ENCODE results near the gene SMIM35.

Gene SMIM35

GRCh38 chr11:118086913-118087768, at the start of gene SMIM35:
SMIM35 (minus strand) TSS chr11:118086963; CDS start chr11:118086757, 206 bp downstream.
- no peak for DNase-seq

DNA sequence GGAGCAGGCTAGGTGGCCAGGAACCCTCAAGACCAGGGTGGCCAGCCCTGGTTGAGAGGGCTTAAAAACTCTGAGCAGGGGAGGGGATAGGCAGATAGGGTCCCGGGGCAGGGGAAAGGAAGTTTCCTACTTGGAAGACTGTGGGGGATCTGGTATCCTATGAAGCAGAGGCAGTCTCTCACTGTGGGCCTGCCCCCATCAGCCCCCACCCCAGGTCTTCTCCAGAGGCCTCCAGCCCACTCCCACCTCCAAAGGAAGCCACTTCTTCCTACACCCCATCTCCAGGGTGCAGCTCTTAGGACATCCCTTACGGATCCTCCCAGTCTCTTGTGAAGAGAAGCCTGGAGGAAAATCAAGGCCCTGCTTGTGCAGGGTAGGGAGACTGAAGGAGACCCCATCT, 49.6 kb upstream of the SMIM35 start:
- DNase-seq = no peak

DNA sequence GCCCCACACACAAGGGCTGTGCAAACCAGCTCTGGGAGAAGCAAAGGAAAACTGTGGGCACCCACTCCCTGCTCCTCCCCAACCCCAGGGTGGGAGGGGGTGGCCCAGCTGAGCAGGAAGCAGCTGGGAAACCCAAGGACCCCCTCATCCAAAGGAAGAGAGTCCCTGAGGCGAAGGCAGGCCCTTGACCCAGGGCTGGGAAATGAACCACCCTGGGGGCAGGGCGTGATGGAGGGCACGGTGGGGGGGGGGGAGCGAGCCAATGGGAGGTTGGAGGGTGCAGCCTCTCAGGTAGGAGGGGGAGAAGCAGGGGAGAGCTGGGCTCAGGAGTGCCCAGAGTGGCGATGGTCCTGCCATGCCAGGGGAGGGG, 49.0 kb upstream of the SMIM35 start:
- no peak for DNase-seq

DNA sequence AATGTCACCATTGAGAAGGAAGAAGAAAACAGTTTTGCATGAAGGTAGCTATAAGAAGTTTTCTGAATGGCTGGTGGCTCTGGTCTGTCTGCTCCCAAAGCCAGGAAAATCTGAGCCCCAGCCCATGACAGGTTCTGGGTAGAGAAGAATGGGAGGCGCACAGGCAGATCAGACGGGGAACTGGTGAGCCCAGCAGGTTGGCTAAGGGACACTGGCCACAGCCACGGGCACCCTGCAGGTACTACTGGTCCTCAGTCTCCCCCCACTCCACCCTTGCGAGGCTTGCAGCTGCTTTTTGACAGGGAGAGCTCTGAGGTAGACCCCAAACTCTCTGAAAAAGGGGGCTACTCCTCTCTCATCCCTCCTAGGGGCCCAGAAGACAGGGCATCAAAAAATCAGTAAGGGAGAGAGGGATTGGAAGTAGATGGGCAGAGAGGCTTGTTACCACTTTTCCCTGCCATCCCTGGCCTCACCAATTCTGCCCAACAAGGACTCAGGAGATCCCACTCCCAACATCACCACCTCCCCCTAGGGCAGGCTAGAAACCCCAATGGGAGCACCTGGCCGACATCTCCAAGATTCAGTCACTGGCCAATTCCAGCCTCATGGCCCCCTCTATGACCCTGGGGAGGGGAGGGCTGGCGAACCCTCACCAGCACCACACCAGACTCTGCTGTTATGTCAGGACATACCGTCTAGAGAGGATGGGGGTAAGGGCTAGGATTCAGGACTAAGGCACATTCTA, 48.5 kb upstream of the SMIM35 start:
- no peak for DNase-seq

- no peak for DNase-seq
Measured at GRCh38 chr11:118133816-118134215, 47.1 kb upstream of the SMIM35 start.

GRCh38 chr11:118132385-118133151, 45.8 kb upstream of the SMIM35 start:
- DNase-seq = no peak

- no peak for DNase-seq
Measured at GRCh38 chr11:118129471-118130172, 42.9 kb upstream of the SMIM35 start.

DNA sequence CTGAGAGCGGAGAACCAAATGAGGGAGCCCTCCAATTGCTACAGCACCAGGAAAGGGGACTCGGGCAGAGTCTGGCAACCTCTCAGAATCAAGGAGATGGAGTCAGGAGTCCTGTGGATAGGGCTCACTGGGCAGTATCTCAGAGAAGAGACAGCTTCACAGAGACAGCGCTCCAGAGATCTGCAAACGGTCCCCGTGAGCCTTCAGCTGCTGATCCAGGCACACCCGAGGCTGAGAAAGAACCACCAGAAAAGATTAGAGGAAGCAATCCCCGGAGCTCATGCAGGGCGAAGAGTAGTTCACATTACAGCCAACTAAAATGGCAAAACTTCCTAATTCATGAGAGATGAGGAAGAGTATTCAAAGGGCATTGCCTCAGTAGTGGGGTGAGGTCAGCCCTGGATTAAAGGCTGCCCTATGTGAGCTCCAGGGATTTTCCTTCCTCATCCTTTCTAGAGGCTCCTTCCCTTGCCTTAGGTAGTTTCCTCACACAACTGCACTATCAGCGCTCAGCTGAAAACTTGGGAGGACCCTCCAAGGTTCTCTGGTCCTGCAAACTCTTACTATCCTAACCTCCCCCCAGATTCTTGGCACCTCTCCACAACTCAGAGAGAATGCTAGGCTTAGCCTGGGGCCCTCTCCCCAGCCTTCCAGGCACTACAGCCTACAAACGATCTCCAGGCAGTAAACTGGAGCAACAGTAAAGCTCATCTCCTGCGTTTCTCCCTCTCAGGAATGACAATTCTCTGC, 42.1 kb upstream of the SMIM35 start:
- no peak for DNase-seq

DNA sequence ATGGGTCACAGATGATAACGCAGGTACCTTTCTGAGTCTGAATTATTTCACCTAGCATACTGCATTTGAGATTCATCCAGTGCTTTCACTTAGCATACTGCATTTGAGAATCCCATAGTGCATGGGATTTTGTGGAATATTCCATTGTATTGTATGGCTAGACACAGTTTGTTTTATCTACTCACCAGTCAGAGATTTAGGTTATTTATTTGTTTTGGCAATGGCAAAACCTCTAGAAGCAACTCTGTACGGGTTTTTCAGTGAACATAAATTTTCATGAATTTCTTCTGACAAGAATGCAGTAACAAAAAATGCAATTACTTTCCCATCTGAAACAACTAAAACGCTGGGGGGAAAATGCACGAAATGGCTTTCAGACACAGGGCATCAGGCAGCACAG, 41.5 kb upstream of the SMIM35 start:
- DNase-seq = no peak

GRCh38 chr11:118126082-118126838, 39.5 kb upstream of the SMIM35 start:
- DNase-seq = no peak

DNA sequence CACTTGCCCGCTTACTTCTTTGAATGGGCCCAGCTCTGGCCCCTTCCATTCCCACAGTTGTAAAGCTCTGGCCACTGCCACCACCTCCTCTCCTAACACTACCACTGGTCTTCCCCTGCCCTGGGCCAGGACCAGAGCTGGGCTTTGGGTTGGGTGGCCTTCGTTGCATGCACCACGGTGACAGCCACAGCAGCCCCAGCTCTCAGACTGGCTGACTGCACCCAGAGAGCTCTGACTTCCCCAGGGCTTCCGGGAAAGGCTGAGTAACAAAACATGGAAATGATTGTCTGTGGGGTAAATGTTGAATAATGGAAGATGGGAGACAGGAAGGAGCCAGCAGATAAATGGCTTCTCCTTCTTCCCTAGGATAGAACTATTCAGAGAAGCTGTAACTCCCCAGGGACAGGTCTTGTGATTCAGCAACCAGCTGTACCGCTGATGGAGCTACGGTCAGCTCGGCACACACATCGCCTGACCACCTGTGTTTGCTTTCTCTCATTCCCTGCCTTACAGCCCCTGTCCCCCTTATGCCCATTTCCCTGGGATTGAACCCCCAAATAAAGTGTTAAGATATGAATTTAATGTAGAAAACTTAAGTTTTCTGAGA, 38.3 kb upstream of the SMIM35 start:
- no peak for DNase-seq

DNA sequence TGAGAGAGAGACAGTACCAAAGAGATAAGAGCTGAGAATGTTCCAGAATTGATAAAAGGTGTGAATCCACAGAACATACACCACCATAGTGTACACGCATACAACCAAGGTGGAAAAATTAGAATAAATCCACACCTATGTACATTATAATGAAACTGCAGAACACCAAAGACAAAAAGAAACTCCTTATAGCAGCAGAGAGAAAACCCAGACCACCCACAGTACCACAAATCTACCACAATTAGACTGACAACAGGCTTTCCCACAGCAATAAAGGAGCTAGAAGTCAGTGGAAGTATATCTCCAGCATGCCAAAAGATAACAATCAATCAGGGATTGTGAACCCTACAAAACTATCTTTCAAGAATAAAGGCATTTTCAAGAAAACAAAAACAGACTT, 34.0 kb upstream of the SMIM35 start:
- no peak for DNase-seq

DNA sequence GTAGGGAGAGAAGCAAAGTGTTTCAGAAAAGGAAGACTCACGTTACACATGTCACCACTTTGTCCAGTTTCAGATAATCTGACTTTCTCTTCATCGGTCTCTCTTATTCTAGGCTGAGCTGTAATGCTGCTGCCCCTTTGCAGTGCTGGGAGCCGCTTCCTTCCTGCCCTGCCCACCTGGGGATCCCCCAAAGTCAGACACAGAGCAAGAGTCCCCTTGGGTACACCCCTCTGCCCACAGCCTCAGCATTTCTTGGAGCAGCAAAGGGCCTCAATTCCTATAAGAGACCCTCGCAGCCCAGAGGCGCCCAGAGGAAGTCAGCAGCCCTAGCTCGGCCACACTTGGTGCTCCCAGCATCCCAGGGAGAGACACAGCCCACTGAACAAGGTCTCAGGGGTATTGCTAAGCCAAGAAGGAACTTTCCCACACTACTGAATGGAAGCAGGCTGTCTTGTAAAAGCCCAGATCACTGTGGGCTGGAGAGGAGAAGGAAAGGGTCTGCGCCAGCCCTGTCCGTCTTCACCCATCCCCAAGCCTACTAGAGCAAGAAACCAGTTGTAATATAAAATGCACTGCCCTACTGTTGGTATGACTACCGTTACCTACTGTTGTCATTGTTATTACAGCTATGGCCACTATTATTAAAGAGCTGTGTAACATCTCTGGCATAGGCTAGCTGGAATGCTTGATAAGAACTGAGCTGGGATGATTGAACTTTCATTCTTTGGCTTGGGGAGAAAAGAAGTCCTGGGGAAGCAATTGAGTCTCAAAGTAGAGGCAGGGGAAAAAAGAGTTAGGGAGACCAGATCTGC, 31.2 kb upstream of the SMIM35 start:
- no peak for DNase-seq

- DNase-seq = no peak
Measured at GRCh38 chr11:118115048-118115447, 28.3 kb upstream of the SMIM35 start.

GRCh38 chr11:118114266-118114665, 27.5 kb upstream of the SMIM35 start:
- DNase-seq = no peak

- DNase-seq = no peak
Measured at GRCh38 chr11:118112711-118113430, 26.1 kb upstream of the SMIM35 start.

- DNase-seq = no peak
Measured at GRCh38 chr11:118111744-118112035, 24.9 kb upstream of the SMIM35 start.

DNA sequence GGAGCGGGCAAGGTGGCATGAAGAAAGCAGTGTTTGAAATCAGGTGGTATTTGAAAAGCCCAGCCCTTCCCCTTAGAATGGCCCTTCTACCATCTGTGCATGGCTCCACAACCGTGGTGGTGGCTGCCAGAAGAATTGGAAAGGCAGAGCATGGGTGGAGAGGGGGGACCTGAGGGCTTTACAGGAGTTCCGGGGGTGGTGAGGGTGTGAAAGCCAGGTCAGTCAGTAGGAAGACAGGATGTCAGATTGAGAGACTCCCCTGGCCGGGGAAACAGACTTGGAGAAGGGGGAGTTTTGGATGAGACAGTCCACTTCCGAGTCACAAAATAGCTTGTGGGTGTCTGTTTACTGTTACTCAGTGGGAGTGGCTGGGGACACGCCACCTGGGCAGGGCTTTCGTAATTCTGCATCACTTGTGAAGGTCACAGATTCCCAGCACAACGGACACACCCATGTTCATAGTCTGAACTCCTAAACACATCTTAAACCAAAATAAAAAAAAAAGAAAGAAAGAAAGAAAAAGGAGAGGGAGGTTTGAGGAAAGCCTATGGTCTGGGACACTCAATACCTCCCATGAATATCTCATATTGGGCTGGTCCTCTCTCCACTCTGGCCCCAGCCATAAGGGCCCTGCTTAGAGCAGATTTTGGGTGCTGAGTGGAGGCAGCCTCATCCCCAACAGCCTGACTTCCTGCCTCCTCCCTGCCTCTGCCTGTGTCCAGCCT, 24.4 kb upstream of the SMIM35 start:
- no peak for DNase-seq

- DNase-seq = no peak
Measured at GRCh38 chr11:118109231-118109630, 22.5 kb upstream of the SMIM35 start.

All from activated CD4-positive, alpha-beta T cell treated with anti-CD3 and anti-CD28 coated beads, Interleukin-2, amount 50 U/mL, for 1 hour (primary cell).